IMR-90 (cell line): Measurements from ENCODE around the gene PDK3. TPM values are rescaled to one million over a fixed set of nuclear protein-coding genes. Genes with fewer than 3 reads are reported as not detected.

Source experiments
- ATAC-seq: fragments of 200-7000 bp; cut with Tn5 transposase; 2 replicates; pipeline ENCODE4 v1.9.1; 2020; ENCODE audit warnings: low read depth, mild to moderate bottlenecking, moderate library complexity
- BruUV-seq: library from RNA; stranded (reverse); fragments of 400-500 nt; replicated peaks from 2 replicates; lab custom pipeline; 2021; lab: Mats Ljungman, UMichigan
- CTCF ChIA-PET: fragments of 300-600 bp; formaldehyde crosslinking; extraction: SDS; loops from one replicate; lab custom pipeline; 2021; ENCODE audit warnings: antibody characterized with exemption; lab: Yijun Ruan, JAX
- POLR2A ChIA-PET: fragments of 300-600 bp; sonication (Branson Sonifier 250); formaldehyde crosslinking; loops from one replicate; lab custom pipeline; 2022; ENCODE audit warnings: antibody characterized with exemption; ENCODE audit not compliant: unreplicated experiment; lab: Charles Lee
- DNase-seq: peaks from one replicate; pipeline ENCODE4 v3.0.0; 2013
- H2AFZ ChIP-seq: replicated peaks from 2 replicates; pipeline ENCODE3; 2013; ENCODE audit warnings: low read length, mild to moderate bottlenecking; ENCODE audit not compliant: poor library complexity
- H2AK5ac ChIP-seq: 2 replicates; pipeline ENCODE4 v1.6.1; 2013; ENCODE audit warnings: low read depth, low read length, inconsistent platforms
- H2AK9ac ChIP-seq: replicated peaks from 2 replicates; pipeline ENCODE3; 2013; ENCODE audit warnings: mild to moderate bottlenecking, low read depth, low read length, moderate library complexity; ENCODE audit not compliant: poor library complexity
- H2BK120ac ChIP-seq: 2 replicates; pipeline ENCODE4 v1.6.1; 2013; ENCODE audit warnings: low read depth, low read length, inconsistent platforms
- H2BK15ac ChIP-seq: 3 replicates; pipeline ENCODE4 v1.6.1; 2013; ENCODE audit warnings: low read depth, low read length, inconsistent platforms
- H2BK20ac ChIP-seq: 2 replicates; pipeline ENCODE4 v1.6.1; 2013; ENCODE audit warnings: low read depth, mild to moderate bottlenecking, inconsistent platforms, low read length, moderate library complexity
- H2BK5ac ChIP-seq: 2 replicates; pipeline ENCODE4 v1.6.1; 2013; ENCODE audit warnings: mild to moderate bottlenecking, low read depth, low read length, inconsistent platforms; ENCODE audit not compliant: poor library complexity, severe bottlenecking
- H3K14ac ChIP-seq: replicated peaks from 2 replicates; pipeline ENCODE4 v1.6.1; 2013; ENCODE audit warnings: low read depth, low read length, inconsistent platforms
- H3K18ac ChIP-seq: 2 replicates; pipeline ENCODE4 v1.6.1; 2013; ENCODE audit warnings: low read depth, low read length, control low read depth
- H3K23ac ChIP-seq: 2 replicates; pipeline ENCODE4 v1.6.1; 2013; ENCODE audit warnings: low read depth, low read length, inconsistent platforms
- H3K27ac ChIP-seq: 2 replicates; pipeline ENCODE4 v1.5.1; 2013; ENCODE audit warnings: mild to moderate bottlenecking, control low read depth, low read length; ENCODE audit not compliant: insufficient read depth
- H3K27me3 ChIP-seq: 2 replicates; pipeline ENCODE4 v1.6.1; 2013; ENCODE audit warnings: low read length; ENCODE audit not compliant: control insufficient read depth, insufficient read depth
- H3K36me3 ChIP-seq: 2 replicates; pipeline ENCODE4 v1.6.1; 2013; ENCODE audit warnings: low read length, mixed read lengths; ENCODE audit not compliant: control insufficient read depth, insufficient read depth
- H3K4ac ChIP-seq: 2 replicates; pipeline ENCODE4 v1.6.1; 2013; ENCODE audit warnings: low read depth, low read length, inconsistent platforms
- H3K4me1 ChIP-seq: 2 replicates; pipeline ENCODE4 v1.6.1; 2013; ENCODE audit warnings: low read length, mixed read lengths; ENCODE audit not compliant: control insufficient read depth, insufficient read depth
- H3K4me2 ChIP-seq: 2 replicates; pipeline ENCODE4 v1.6.1; 2013; ENCODE audit warnings: low read depth, mild to moderate bottlenecking, control low read depth, low read length, moderate library complexity
- H3K4me3 ChIP-seq: 2 replicates; pipeline ENCODE4 v1.5.1; 2013; ENCODE audit warnings: low read depth, mild to moderate bottlenecking, control low read depth, low read length, moderate library complexity; ENCODE audit not compliant: insufficient read depth
- H3K56ac ChIP-seq: 2 replicates; pipeline ENCODE4 v1.6.1; 2013; ENCODE audit warnings: low read length, inconsistent platforms; ENCODE audit not compliant: insufficient read depth; ENCODE audit errors: extremely low read depth
- H3K79me1 ChIP-seq, 2 experiments: 2 replicates each; pipeline ENCODE4 v1.6.1; 2013; ENCODE audit warnings: low read length in 2 of 2, inconsistent platforms in 1 of 2, low read depth in 1 of 2
- H3K9ac ChIP-seq: 2 replicates; pipeline ENCODE4 v1.6.1; 2013; ENCODE audit warnings: low read depth, low read length, control low read depth
- H3K9me1 ChIP-seq: 2 replicates; pipeline ENCODE4 v1.6.1; 2013; ENCODE audit warnings: low read length, inconsistent platforms; ENCODE audit not compliant: insufficient read depth
- H3K9me3 ChIP-seq: 2 replicates; pipeline ENCODE4 v1.6.1; 2013; ENCODE audit warnings: low read length; ENCODE audit not compliant: control insufficient read depth, insufficient read depth
- H4K20me1 ChIP-seq: 2 replicates; pipeline ENCODE4 v1.6.1; 2013; ENCODE audit warnings: low read length, inconsistent platforms; ENCODE audit not compliant: insufficient read depth
- H4K5ac ChIP-seq: 2 replicates; pipeline ENCODE4 v1.6.1; 2013; ENCODE audit warnings: mild to moderate bottlenecking, low read depth, low read length, control low read depth
- H4K8ac ChIP-seq, 2 experiments: 2 replicates each; pipeline ENCODE4 v1.6.1; 2013; ENCODE audit warnings: low read depth in 2 of 2, low read length in 2 of 2, control low read depth in 1 of 2, inconsistent platforms in 1 of 2
- H4K91ac ChIP-seq: 2 replicates; pipeline ENCODE4 v1.6.1; 2013; ENCODE audit warnings: low read depth, low read length, inconsistent platforms; ENCODE audit not compliant: insufficient read depth
- CEBPB ChIP-seq: IDR thresholded peaks from 2 replicates; pipeline ENCODE4 v1.6.1; 2012; ENCODE audit warnings: low read depth, low read length, improper control_type of control experiment
- FOS ChIP-seq: fragments of 150-350 bp; IDR thresholded peaks from 2 replicates; pipeline ENCODE4 v1.6.1; 2016; ENCODE audit warnings: low read depth, low read length
- MAZ ChIP-seq: IDR thresholded peaks from 2 replicates; pipeline ENCODE4 v1.6.1; 2012; ENCODE audit warnings: low read depth, mild to moderate bottlenecking, low read length, improper control_type of control experiment, moderate library complexity, borderline replicate concordance
- POLR2A ChIP-seq: IDR thresholded peaks from 2 replicates; pipeline ENCODE4 v1.6.1; 2012; ENCODE audit warnings: mild to moderate bottlenecking, low read depth, low read length
- SMC3 ChIP-seq: fragments of 150-350 bp; IDR thresholded peaks from 2 replicates; pipeline ENCODE4 v1.6.1; 2016; ENCODE audit warnings: low read depth, mild to moderate bottlenecking, antibody characterized with exemption, low read length, moderate library complexity
- WGBS, 2 experiments: methylation state at CpG; one replicate each; pipeline versions ENCODE4 v1.1.5 to v1.1.7; 2013; ENCODE audit warnings: missing lambda C conversion rate in 2 of 2; ENCODE audit not compliant: insufficient read length in 1 of 2; ENCODE audit errors: extremely low coverage in 2 of 2; 5-methylcytosine and 5-hydroxymethylcytosine counted together
- dilution Hi-C: fragments of 300-500 bp; cut with HindIII; formaldehyde crosslinking; loops from one replicate; pipeline ENCODE4 v1.14.3; 2018; ENCODE audit warnings: low sequenced_read_pairs; ENCODE audit not compliant: unreplicated experiment
- in situ Hi-C: fragments of 300-500 bp; cut with MboI; formaldehyde crosslinking; loops from 3 replicates; pipeline ENCODE4 v1.14.3; 2019; ENCODE audit warnings: low sequenced_read_pairs, inconsistent platforms, mixed read lengths
- intact Hi-C: fragments of 100-400 bp; cut with micrococcal nuclease; formaldehyde crosslinking; loops from 2 replicates; pipeline ENCODE4 v1.10.0; 2022
- polyA plus RNA-seq, 3 experiments: library from polyadenylated mRNA; depleted of rRNA; stranded (reverse); fragments of >200 nt; gene quantifications; 2 replicates each; pipeline ENCODE4 v1.2.3, GENCODE V29; 2012; ENCODE audit warnings: low replicate concordance in 1 of 3
- total RNA-seq: library from RNA; depleted of rRNA; stranded (reverse); fragments of >200 nt; gene quantifications from 2 replicates; pipeline ENCODE4 v1.2.3, GENCODE V29; 2012

PDK3 gene
- total and polyA plus RNA-seq, 2 of the 4 experiments (the other 2 are of a cell fraction) = 2.3 to 4.8 TPM

- Histone ChIP-seq H3K23ac (no peak overlapping the region), H4K91ac (no peak overlapping the region), H3K4me3 (no peak overlapping the region), H3K56ac (no peak overlapping the region), H3K9me1 (no peaks in the 10 kb centered on the region), H3K27me3 (peaks cover 2% of the 10 kb centered on the region; the same call in 1 of the 2 replicates), H2BK5ac (no peak overlapping the region), H2BK20ac (no peak overlapping the region), H3K4ac (no peak overlapping the region), H3K14ac (no peak overlapping the region), H2BK15ac (no peak overlapping the region), H3K4me1 (no peaks in the 10 kb centered on the region), H3K27ac (no peak overlapping the region), H2BK120ac (no peak overlapping the region), H4K20me1 (no peaks in the 10 kb centered on the region), H4K8ac (no peak overlapping the region), H3K36me3 (no peaks in the 10 kb centered on the region), H2AFZ (no peak overlapping the region), H3K79me1 (no peaks in the 10 kb centered on the region), H2AK5ac (no peak overlapping the region), H3K18ac (no peak overlapping the region), H4K5ac (no peak overlapping the region), H3K9me3 (no peaks in the 10 kb centered on the region), H3K9ac (no peak overlapping the region), H2AK9ac (no peak overlapping the region), H3K4me2 (no peak overlapping the region)
- ChIA-PET CTCF (no interaction called here), POLR2A (no interaction called here)
- intact Hi-C loops = no loop called here
- in situ Hi-C loops = no loop called here
- WGBS, 2 experiments = no CpG with 5 or more reads among the region's 4 CpGs
- TF ChIP-seq MAZ (no peak), CEBPB (no peak), SMC3 (no peak), POLR2A (no peak), FOS (no peak)
- no peak for DNase-seq
- dilution Hi-C loops = no loop called here
- no peak for ATAC-seq
- BruUV-seq = no TSS peak
These were observed 77.7 kb downstream of the PDK3 start for GRCh38 chrX:24542756-24543155.
